Activated CD8-positive, alpha-beta memory T cell treated with anti-CD3 and anti-CD28 coated beads for 36 hours (primary cell): ENCODE measurements around the gene SPATA21. TPM values are rescaled to one million over a fixed set of nuclear protein-coding genes. Genes with fewer than 3 reads are reported as not detected.
"Not testable (repeated sequence)": the region's sequence is repeated elsewhere in the genome, so short reads cannot be mapped to it uniquely, and the experiment has no call there.

Experiments used
- CTCF ChIA-PET: fragments of 350-600 bp; sonication (Branson Sonifier 250); formaldehyde crosslinking; loops from one replicate; lab custom pipeline; 2021; ENCODE audit warnings: antibody characterized with exemption; lab: Charles Lee
- POLR2A ChIA-PET: fragments of 350-600 bp; sonication (Branson Sonifier 250); formaldehyde crosslinking; loops from one replicate; lab custom pipeline; 2021; ENCODE audit warnings: antibody characterized with exemption; lab: Charles Lee
- total RNA-seq, 2 experiments: library from RNA; stranded (reverse); gene quantifications; one replicate each; pipeline ENCODE4 v1.2.3, GENCODE V29; 2021

Gene SPATA21
- total RNA-seq, 2 experiments from 2014 or later = not detected

- POLR2A ChIA-PET, CTCF ChIA-PET: not testable (repeated sequence)
Measured at GRCh38 chr1:16456151-16456550, 18.9 kb upstream of the SPATA21 start.

GRCh38 chr1:16454909-16455308, 17.7 kb upstream of the SPATA21 start:
- CTCF ChIA-PET, POLR2A ChIA-PET: not testable (repeated sequence)

GRCh38 chr1:16451841-16452528, 14.8 kb upstream of the SPATA21 start:
- ChIA-PET CTCF (no interaction called here), POLR2A (interaction anchor here (0.5 kb wide), 1 partner anchor 114 kb away, joined by 10 read pairs; no protein-coding TSS in a partner anchor)

GRCh38 chr1:16450863-16451481, 13.7 kb upstream of the SPATA21 start:
- POLR2A ChIA-PET = interaction anchor here (0.6 kb wide), 1 partner anchor 12 kb away, joined by 10 read pairs; no protein-coding TSS in a partner anchor
- CTCF ChIA-PET = interaction anchor here (0.5 to 0.7 kb wide), 2 partner anchors 30 to 83 kb away, joined by 3 read pairs; no protein-coding TSS in a partner anchor

GRCh38 chr1:16449666-16450065, 12.4 kb upstream of the SPATA21 start:
- ChIA-PET POLR2A (no interaction called here), CTCF (no interaction called here)

- ChIA-PET POLR2A (no interaction called here), CTCF (no interaction called here)
Measured at GRCh38 chr1:16449065-16449464, 11.8 kb upstream of the SPATA21 start.

GRCh38 chr1:16447641-16448040, 10.4 kb upstream of the SPATA21 start:
- ChIA-PET CTCF (no interaction called here), POLR2A (no interaction called here)

GRCh38 chr1:16446116-16446515, 8.9 kb upstream of the SPATA21 start:
- ChIA-PET POLR2A (no interaction called here), CTCF (no interaction called here)

- ChIA-PET POLR2A (no interaction called here), CTCF (no interaction called here)
Measured at GRCh38 chr1:16445052-16445451, 7.8 kb upstream of the SPATA21 start.

- CTCF ChIA-PET = no interaction called here
- POLR2A ChIA-PET = no interaction called here
Measured at GRCh38 chr1:16443975-16444770, 6.9 kb upstream of the SPATA21 start.

- ChIA-PET CTCF (interaction anchor here (0.6 kb wide), 1 partner anchor 365 kb away, joined by 4 read pairs; no protein-coding TSS in a partner anchor), POLR2A (no interaction called here)
Measured at GRCh38 chr1:16442941-16443340, 5.7 kb upstream of the SPATA21 start.

GRCh38 chr1:16442265-16442664, 5.0 kb upstream of the SPATA21 start:
- ChIA-PET CTCF (interaction anchor here (0.6 kb wide), 1 partner anchor 364 kb away, joined by 4 read pairs; no protein-coding TSS in a partner anchor), POLR2A (no interaction called here)

GRCh38 chr1:16441282-16441665, 4.0 kb upstream of the SPATA21 start:
- ChIA-PET CTCF (interaction anchor here (0.6 to 1.8 kb wide), 6 partner anchors 12 to 180 kb away, joined by 3 to 11 read pairs (median 4); no protein-coding TSS in a partner anchor), POLR2A (interaction anchor here (0.5 to 1.5 kb wide), 2 partner anchors 52 to 608 kb away, joined by 3 to 6 read pairs; no protein-coding TSS in a partner anchor)

GRCh38 chr1:16440470-16441281, 3.5 kb upstream of the SPATA21 start, which contains the start of gene NECAP2:
Gene NECAP2 (plus strand): TSS chr1:16440724. CDS start chr1:16440762, 38 bp downstream.
- ChIA-PET POLR2A (interaction anchor here (0.5 to 1.5 kb wide), 3 partner anchors 52 to 607 kb away, joined by 3 to 6 read pairs (median 5); no protein-coding TSS in a partner anchor), CTCF (interaction anchor here (0.6 to 1.8 kb wide), 12 partner anchors 13 to 203 kb away, joined by 3 to 11 read pairs (median 4); no protein-coding TSS in a partner anchor)

- CTCF ChIA-PET = interaction anchor here (0.5 to 1.8 kb wide), 14 partner anchors 12 to 503 kb away, joined by 3 to 11 read pairs (median 3); partner anchors contain the start of gene FBXO42
- POLR2A ChIA-PET = interaction anchor here (1.0 to 1.5 kb wide), 2 partner anchors 51 to 73 kb away, joined by 5 to 6 read pairs; no protein-coding TSS in a partner anchor
Measured at GRCh38 chr1:16440131-16440469, 2.9 kb upstream of the SPATA21 start.

GRCh38 chr1:16438924-16439323, 1.7 kb upstream of the SPATA21 start:
- ChIA-PET POLR2A (interaction anchor here (0.6 kb wide), 1 partner anchor 12 kb away, joined by 10 read pairs; no protein-coding TSS in a partner anchor), CTCF (interaction anchor here (0.7 kb wide), 1 partner anchor 194 kb away, joined by 3 read pairs; no protein-coding TSS in a partner anchor)

- ChIA-PET CTCF (interaction anchor here (0.7 kb wide), 1 partner anchor 194 kb away, joined by 3 read pairs; no protein-coding TSS in a partner anchor), POLR2A (no interaction called here)
Measured at GRCh38 chr1:16438516-16438915, 1.3 kb upstream of the SPATA21 start.

GRCh38 chr1:16434501-16434900, 2.7 kb downstream of the SPATA21 start:
- POLR2A ChIA-PET = interaction anchor here (0.6 kb wide), 1 partner anchor 674 kb away, joined by 4 read pairs; no protein-coding TSS in a partner anchor

More at GRCh38 chr1:16434501-16434900, 2.7 kb downstream of the SPATA21 start:
- CTCF ChIA-PET = no interaction called here
